AG04450 (cell line): Measurements from ENCODE around the gene RAP2C. TPM values are rescaled to one million over a fixed set of nuclear protein-coding genes. Genes with fewer than 3 reads are reported as not detected.
"Not testable (repeated sequence)": the region's sequence is repeated elsewhere in the genome, so short reads cannot be mapped to it uniquely, and the experiment has no call there.

Experiments
- CTCF ChIA-PET: fragments of 300-600, 350-600 bp; formaldehyde crosslinking; extraction: SDS; loops from one replicate; lab custom pipeline; 2022; ENCODE audit warnings: antibody characterized with exemption, inconsistent platforms; lab: Charles Lee
- POLR2A ChIA-PET: fragments of 350-600 bp; formaldehyde crosslinking; extraction: SDS; loops from one replicate; lab custom pipeline; 2021; ENCODE audit warnings: antibody characterized with exemption, inconsistent platforms; lab: Yijun Ruan, JAX
- DNase-seq: peaks from one replicate; pipeline ENCODE4 v3.0.0-alpha.2; 2011; ENCODE audit warnings: low read depth, low spot score
- H3K27ac ChIP-seq: one replicate; pipeline ENCODE4 v1.5.1; 2012; ENCODE audit warnings: low read depth, low read length, control low read depth
- H3K27me3 ChIP-seq: one replicate; pipeline ENCODE4 v1.6.0; 2012; ENCODE audit warnings: low read length; ENCODE audit not compliant: control insufficient read depth, insufficient read depth
- H3K4me3 ChIP-seq: 2 replicates; pipeline ENCODE4 v1.5.1; 2011; ENCODE audit warnings: mild to moderate bottlenecking, low read depth, low read length, control low read depth
- H3K9me3 ChIP-seq: 2 replicates; pipeline ENCODE4 v1.5.1; 2012; ENCODE audit warnings: low read length; ENCODE audit not compliant: control insufficient read depth, insufficient read depth
- polyA plus RNA-seq: library from polyadenylated mRNA; depleted of rRNA; stranded (reverse); fragments of >200 nt; gene quantifications from 2 replicates; pipeline ENCODE4 v1.2.3, GENCODE V29; 2011; rRNA removed
- TF ChIP-seq, protein P1 (sequence below): IDR thresholded peaks from 2 replicates; pipeline ENCODE4 v1.5.1; 2011; ENCODE audit warnings: low read depth, low read length, control low read depth, inconsistent platforms

Gene RAP2C
- polyA plus RNA-seq, 1 experiment = 19.5 TPM

DNA sequence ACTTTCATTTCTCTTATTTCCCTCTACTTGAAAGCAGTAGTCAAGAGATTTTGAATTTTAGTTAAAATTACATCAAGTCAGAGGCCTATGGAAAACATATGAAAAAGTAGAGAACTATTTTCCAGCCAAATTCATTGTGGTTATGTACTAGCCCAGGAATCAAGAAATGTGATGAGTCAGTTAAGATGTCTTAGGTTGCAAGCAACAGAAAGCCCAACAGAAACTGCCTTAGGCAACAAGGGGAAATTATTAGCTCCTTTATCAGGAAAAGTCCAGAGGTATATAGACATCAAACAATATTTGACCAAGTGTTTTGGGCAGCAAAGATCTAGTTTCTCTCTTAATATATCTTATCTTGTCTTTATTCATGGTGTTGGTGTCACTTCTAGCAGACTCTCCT is 53.6 kb downstream of the RAP2C start:
- H3K27ac ChIP-seq = no peak overlapping the region
- H3K4me3 ChIP-seq = no peak overlapping the region
- H3K9me3 ChIP-seq = no peaks in the 10 kb centered on the region
- TF ChIP-seq, protein P1, sequence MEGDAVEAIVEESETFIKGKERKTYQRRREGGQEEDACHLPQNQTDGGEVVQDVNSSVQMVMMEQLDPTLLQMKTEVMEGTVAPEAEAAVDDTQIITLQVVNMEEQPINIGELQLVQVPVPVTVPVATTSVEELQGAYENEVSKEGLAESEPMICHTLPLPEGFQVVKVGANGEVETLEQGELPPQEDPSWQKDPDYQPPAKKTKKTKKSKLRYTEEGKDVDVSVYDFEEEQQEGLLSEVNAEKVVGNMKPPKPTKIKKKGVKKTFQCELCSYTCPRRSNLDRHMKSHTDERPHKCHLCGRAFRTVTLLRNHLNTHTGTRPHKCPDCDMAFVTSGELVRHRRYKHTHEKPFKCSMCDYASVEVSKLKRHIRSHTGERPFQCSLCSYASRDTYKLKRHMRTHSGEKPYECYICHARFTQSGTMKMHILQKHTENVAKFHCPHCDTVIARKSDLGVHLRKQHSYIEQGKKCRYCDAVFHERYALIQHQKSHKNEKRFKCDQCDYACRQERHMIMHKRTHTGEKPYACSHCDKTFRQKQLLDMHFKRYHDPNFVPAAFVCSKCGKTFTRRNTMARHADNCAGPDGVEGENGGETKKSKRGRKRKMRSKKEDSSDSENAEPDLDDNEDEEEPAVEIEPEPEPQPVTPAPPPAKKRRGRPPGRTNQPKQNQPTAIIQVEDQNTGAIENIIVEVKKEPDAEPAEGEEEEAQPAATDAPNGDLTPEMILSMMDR = no peak
- no peak for DNase-seq
- H3K27me3 ChIP-seq = no peaks in the 10 kb centered on the region
- ChIA-PET CTCF (no interaction called here), POLR2A (no interaction called here)

DNA sequence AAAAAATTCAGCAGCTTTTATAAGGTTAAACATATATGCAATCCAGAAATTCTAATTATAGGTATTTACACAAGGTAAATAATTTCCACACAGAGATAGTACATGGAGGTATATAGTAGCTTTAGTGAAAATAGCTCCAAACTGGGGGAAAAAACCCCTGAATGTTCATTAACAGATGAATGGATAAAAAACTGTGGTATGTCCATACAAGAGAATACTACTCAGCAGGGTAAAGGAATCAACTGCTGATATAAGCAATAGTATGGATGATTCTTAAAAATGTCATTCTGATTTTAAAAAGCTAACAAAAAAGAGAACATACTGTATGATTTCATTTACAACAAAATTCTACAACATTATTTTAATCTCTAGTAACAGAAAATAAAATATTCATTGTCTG is 54.2 kb downstream of the RAP2C start:
- TF ChIP-seq, protein P1 = no peak
- no peak overlapping the region for H3K27ac ChIP-seq
- no peaks in the 10 kb centered on the region for H3K9me3 ChIP-seq
- no peak for DNase-seq
- CTCF ChIA-PET = no interaction called here
- H3K4me3 ChIP-seq = no peak overlapping the region
- no peaks in the 10 kb centered on the region for H3K27me3 ChIP-seq
- POLR2A ChIA-PET = no interaction called here

DNA sequence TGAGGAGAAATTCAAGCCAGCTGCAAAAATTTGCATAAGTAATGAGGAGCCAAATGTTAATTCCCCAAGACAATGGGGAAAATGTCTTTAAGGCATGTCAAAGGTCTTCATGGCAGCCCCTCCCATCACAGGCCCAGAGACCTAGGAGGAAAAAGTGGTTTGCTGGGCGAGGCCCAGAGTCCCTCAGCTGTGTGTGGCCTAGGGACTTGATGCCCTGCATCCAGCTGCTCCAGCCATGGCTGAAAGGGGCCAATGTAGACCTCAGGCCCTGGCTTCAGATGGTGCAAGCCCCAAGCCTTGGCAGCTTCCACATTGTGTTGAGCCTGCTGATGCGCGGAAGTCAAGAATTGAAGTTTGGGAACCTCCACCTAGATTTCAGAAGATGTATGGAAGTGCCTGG is 56.2 kb downstream of the RAP2C start:
- DNase-seq, H3K4me3 ChIP-seq, H3K27me3 ChIP-seq, POLR2A ChIA-PET, H3K27ac ChIP-seq, H3K9me3 ChIP-seq, CTCF ChIA-PET: not testable (repeated sequence)

DNA sequence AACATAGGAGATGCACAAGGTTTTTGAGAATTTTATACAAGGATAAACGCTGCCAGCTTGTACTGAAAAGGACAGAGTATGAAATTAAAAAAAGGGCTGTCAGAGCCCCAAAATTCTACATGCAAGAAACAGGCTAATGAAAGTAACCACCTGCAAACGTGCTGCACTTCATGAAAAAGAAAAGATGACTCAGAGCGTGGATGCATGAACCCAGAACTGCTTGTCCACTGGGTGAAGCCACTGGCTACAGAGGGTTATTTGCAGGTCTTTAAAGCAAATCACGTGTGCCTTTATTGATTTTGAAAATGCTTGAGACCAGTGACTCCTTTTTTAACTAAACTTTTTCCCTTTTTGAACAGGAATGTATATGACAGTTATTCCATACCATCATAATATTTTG is 66.1 kb downstream of the RAP2C start:
- CTCF ChIA-PET = no interaction called here
- TF ChIP-seq, protein P1 = no peak
- no peak overlapping the region for H3K27ac ChIP-seq
- H3K9me3 ChIP-seq = no peaks in the 10 kb centered on the region
- no peaks in the 10 kb centered on the region for H3K27me3 ChIP-seq
- DNase-seq = no peak
- POLR2A ChIA-PET = no interaction called here
- H3K4me3 ChIP-seq = no peak overlapping the region

Other genes starting within 250 kb of the RAP2C start
- 0.25 and 0.61 TPM in 2 replicates for gene STK26, start 196.1 kb downstream of the RAP2C start, polyA plus RNA-seq
- gene FRMD7, start 91.4 kb downstream of the RAP2C start, polyA plus RNA-seq = not detected in 2 replicates